CD14-positive monocyte (primary cell): ENCODE measurements around the gene ZCCHC4. TPM values are rescaled to one million over a fixed set of nuclear protein-coding genes. Genes with fewer than 3 reads are reported as not detected.

Experiments
- DNase-seq, 3 donors: peaks; one replicate each; pipeline ENCODE4 v3.0.0-alpha.2; 2011 to 2022
- H2AFZ ChIP-seq: 2 replicates; pipeline ENCODE4 v1.6.0; 2012; ENCODE audit warnings: mild to moderate bottlenecking, low read depth, low read length, inconsistent platforms; ENCODE audit not compliant: insufficient read depth, poor library complexity, severe bottlenecking
- H3K27ac ChIP-seq, 2 donors: 1 replicate in 1 of 2; 2 replicates in 1 of 2; pipeline ENCODE4 v1.5.1; 2012 to 2013; ENCODE audit warnings: low read length in 2 of 2, control low read depth in 1 of 2, inconsistent platforms in 1 of 2, low read depth in 1 of 2, mild to moderate bottlenecking in 1 of 2
- H3K27me3 ChIP-seq, 2 donors: one replicate each; pipeline versions ENCODE4 v1.6.0 to v1.6.1; 2011 to 2013; ENCODE audit warnings: low read length in 2 of 2; ENCODE audit not compliant: control insufficient read depth in 2 of 2, insufficient read depth in 2 of 2
- H3K36me3 ChIP-seq, 2 donors: replicated peaks in 1 of 2; 1 replicate in 1 of 2; 2 replicates in 1 of 2; pipeline versions ENCODE4 v1.5.1 to v1.6.1; 2012 to 2013; ENCODE audit warnings: low read length in 2 of 2, control low read depth in 1 of 2, inconsistent platforms in 1 of 2, mild to moderate bottlenecking in 1 of 2; ENCODE audit not compliant: insufficient read depth in 2 of 2, control insufficient read depth in 1 of 2
- H3K4me1 ChIP-seq, 2 donors: 1 replicate in 1 of 2; 2 replicates in 1 of 2; pipeline versions ENCODE4 v1.5.1 to v1.6.1; 2012 to 2013; ENCODE audit warnings: low read length in 2 of 2, control low read depth in 1 of 2, inconsistent platforms in 1 of 2, mild to moderate bottlenecking in 1 of 2, moderate library complexity in 1 of 2; ENCODE audit not compliant: insufficient read depth in 2 of 2, control insufficient read depth in 1 of 2
- H3K4me2 ChIP-seq: replicated peaks from 2 replicates; pipeline ENCODE3; 2012; ENCODE audit warnings: low read length, moderate library complexity, mild to moderate bottlenecking; ENCODE audit not compliant: poor library complexity, severe bottlenecking; ENCODE audit errors: extremely low read depth
- H3K4me3 ChIP-seq, 3 experiments: fragments of 200-600 bp in 1 of 3; sonication (generic) in 1 of 3; replicated peaks in 1 of 3; 1 replicate in 2 of 3; 2 replicates in 1 of 3; pipeline ENCODE4 v1.5.1; 2011 to 2013; ENCODE audit warnings: low read length in 3 of 3, mild to moderate bottlenecking in 3 of 3, control low read depth in 2 of 3, low read depth in 2 of 3, inconsistent platforms in 1 of 3, moderate library complexity in 1 of 3
- H3K79me2 ChIP-seq: 2 replicates; pipeline ENCODE4 v1.6.0; 2012; ENCODE audit warnings: mild to moderate bottlenecking, control low read depth, inconsistent platforms, low read length, moderate library complexity; ENCODE audit not compliant: insufficient read depth
- H3K9ac ChIP-seq: 2 replicates; pipeline ENCODE4 v1.6.0; 2017; ENCODE audit warnings: low read length, mild to moderate bottlenecking; ENCODE audit not compliant: insufficient read depth, poor library complexity, severe bottlenecking
- H3K9me3 ChIP-seq, 2 donors: replicated peaks in 1 of 2; 1 replicate in 1 of 2; 2 replicates in 1 of 2; pipeline versions ENCODE4 v1.5.1 to v1.6.1; 2012 to 2013; ENCODE audit warnings: low read length in 2 of 2, control low read depth in 1 of 2; ENCODE audit not compliant: control insufficient read depth in 1 of 2, insufficient read depth in 1 of 2
- H4K20me1 ChIP-seq: 2 replicates; pipeline ENCODE4 v1.6.0; 2012; ENCODE audit warnings: mild to moderate bottlenecking, low read length, control low read depth, moderate library complexity; ENCODE audit not compliant: insufficient read depth
- H3K27ac Mint-ChIP-seq, 7 donors: one replicate each; pipeline ENCODE4 v1.8.0; 2020; ENCODE audit warnings: mild to moderate bottlenecking in 7 of 7, mixed read lengths in 7 of 7, moderate library complexity in 6 of 7, inconsistent platforms in 2 of 7
- H3K27me3 Mint-ChIP-seq, 3 donors: one replicate each; pipeline ENCODE4 v1.8.0; 2021 to 2022; ENCODE audit warnings: low read depth in 3 of 3, mild to moderate bottlenecking in 3 of 3, mixed read lengths in 3 of 3, moderate library complexity in 3 of 3, inconsistent platforms in 1 of 3
- H3K36me3 Mint-ChIP-seq, 2 donors: one replicate each; pipeline ENCODE4 v1.8.0; 2020; ENCODE audit warnings: mixed read lengths in 2 of 2, inconsistent platforms in 1 of 2, mild to moderate bottlenecking in 1 of 2
- H3K4me1 Mint-ChIP-seq: one replicate; pipeline ENCODE4 v1.8.0; 2020; ENCODE audit warnings: mild to moderate bottlenecking, mixed read lengths
- H3K4me3 Mint-ChIP-seq, 2 donors: one replicate each; pipeline ENCODE4 v1.8.0; 2020; ENCODE audit warnings: mild to moderate bottlenecking in 2 of 2, mixed read lengths in 2 of 2, moderate library complexity in 1 of 2
- H3K9me3 Mint-ChIP-seq, 7 donors: one replicate each; pipeline ENCODE4 v1.8.0; 2020 to 2022; ENCODE audit warnings: mixed read lengths in 7 of 7, mild to moderate bottlenecking in 6 of 7, moderate library complexity in 6 of 7, inconsistent platforms in 2 of 7
- WGBS: methylation state at CpG from one replicate; pipeline ENCODE4 v1.1.5; 2013; ENCODE audit warnings: missing lambda C conversion rate; ENCODE audit not compliant: insufficient coverage; 5-methylcytosine and 5-hydroxymethylcytosine counted together
- intact Hi-C, 2 donors: fragments of 100-400 bp; cut with micrococcal nuclease; formaldehyde crosslinking; loops; one replicate each; pipeline versions ENCODE4 v1.15.0 to v1.15.1; 2023
- polyA plus RNA-seq, 3 donors: library from polyadenylated mRNA; depleted of rRNA in 1 of 3; unstranded in 2 of 3; stranded (reverse) in 1 of 3; fragments of 300-500 nt in 2 of 3; fragments of >200 nt in 1 of 3; fragmentation: Illumina TruSeq in 2 of 3; gene quantifications; 1 replicate in 2 of 3; 2 replicates in 1 of 3; pipeline ENCODE4 v1.2.3, GENCODE V29; 2012 to 2021
- TF ChIP-seq, protein P1 (sequence below): fragments of 200-600 bp; IDR thresholded peaks from one replicate; pipeline ENCODE4 v1.8.0; 2022; ENCODE audit warnings: antibody characterized with exemption, mild to moderate bottlenecking

The ZCCHC4 gene
- polyA plus RNA-seq, 3 donors, result 1.6 to 3.5 (median 3.4) TPM

DNA sequence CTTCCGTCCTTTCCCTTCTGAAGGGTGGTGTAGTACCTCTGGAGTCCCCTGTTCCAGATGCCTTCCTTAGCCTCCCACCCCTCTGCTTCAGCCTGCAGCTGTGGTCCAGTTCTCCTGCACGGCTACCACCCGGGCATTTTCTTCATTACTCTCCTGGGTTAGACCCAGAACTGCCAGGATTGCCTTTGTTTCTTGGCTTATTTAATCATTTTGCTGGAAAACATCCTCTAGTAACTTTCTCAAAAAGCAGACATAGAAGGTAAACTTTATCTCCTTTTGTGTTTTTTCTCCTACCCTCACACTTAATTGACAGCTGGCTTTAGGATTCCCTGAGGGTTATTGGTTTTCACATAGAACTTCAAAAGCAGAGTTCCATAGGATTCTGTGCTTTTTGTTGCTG is 84.7 kb downstream of the ZCCHC4 start:
- H3K4me1 ChIP-seq, result no peaks in the 10 kb centered on the region
- Mint-ChIP-seq H3K4me1 (no peaks in the 10 kb centered on the region), H3K27ac (peak overlapping the region in 2 of 7 donors; percentile 21 to 38), H3K9me3 (peaks cover 0 to 8% (median 3%) of the 10 kb centered on the region in 7 donors), H3K4me3 (no peak overlapping the region), H3K36me3 (peaks cover 82 to 92% of the 10 kb centered on the region in 2 donors), H3K27me3 (peaks cover 0 to 2% (median 1%) of the 10 kb centered on the region in 3 donors)
- no peak overlapping the region for H3K9ac ChIP-seq
- H4K20me1 ChIP-seq, result no peaks in the 10 kb centered on the region
- no peaks in the 10 kb centered on the region for H3K79me2 ChIP-seq
- TF ChIP-seq, protein P1, sequence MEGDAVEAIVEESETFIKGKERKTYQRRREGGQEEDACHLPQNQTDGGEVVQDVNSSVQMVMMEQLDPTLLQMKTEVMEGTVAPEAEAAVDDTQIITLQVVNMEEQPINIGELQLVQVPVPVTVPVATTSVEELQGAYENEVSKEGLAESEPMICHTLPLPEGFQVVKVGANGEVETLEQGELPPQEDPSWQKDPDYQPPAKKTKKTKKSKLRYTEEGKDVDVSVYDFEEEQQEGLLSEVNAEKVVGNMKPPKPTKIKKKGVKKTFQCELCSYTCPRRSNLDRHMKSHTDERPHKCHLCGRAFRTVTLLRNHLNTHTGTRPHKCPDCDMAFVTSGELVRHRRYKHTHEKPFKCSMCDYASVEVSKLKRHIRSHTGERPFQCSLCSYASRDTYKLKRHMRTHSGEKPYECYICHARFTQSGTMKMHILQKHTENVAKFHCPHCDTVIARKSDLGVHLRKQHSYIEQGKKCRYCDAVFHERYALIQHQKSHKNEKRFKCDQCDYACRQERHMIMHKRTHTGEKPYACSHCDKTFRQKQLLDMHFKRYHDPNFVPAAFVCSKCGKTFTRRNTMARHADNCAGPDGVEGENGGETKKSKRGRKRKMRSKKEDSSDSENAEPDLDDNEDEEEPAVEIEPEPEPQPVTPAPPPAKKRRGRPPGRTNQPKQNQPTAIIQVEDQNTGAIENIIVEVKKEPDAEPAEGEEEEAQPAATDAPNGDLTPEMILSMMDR, result no peak
- H3K4me2 ChIP-seq, result no peak overlapping the region
- H3K27me3 ChIP-seq, result no peaks in the 10 kb centered on the region
- DNase-seq, result no peak
- H3K9me3 ChIP-seq, result peaks cover 3 to 4% of the 10 kb centered on the region in 2 donors
- no peak overlapping the region for H3K27ac ChIP-seq
- no peak overlapping the region for H2AFZ ChIP-seq
- H3K4me3 ChIP-seq, result no peak overlapping the region
- intact Hi-C loops, result no loop called here
- WGBS, result 95% methylated on average over 2 of the region's 3 CpGs
- peaks cover 84 to 98% of the 10 kb centered on the region in 2 donors for H3K36me3 ChIP-seq

DNA sequence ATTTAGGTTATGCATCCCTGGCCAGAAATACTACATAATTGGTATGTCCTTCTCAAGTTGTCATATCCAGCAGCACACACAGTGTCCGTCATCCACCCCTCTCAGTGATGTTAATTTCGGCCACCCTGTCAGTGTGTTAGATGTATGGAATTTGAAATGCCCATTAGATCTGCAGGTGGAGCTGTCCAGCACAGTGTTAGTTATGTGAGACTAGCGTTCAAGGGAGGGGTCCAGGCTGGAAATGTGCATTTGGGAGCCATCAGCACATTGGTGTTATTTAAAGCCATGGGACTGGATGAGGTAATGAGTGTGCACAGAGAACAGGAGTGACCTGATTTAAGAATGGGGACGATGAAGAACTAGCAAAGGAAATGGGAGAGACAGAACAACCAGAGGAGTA is 86.9 kb downstream of the ZCCHC4 start:
- Mint-ChIP-seq H3K27ac (no peak overlapping the region), H3K9me3 (peaks cover 0 to 8% (median 3%) of the 10 kb centered on the region in 7 donors), H3K4me3 (no peak overlapping the region), H3K4me1 (no peaks in the 10 kb centered on the region), H3K27me3 (peaks cover 0 to 1% (median 0%) of the 10 kb centered on the region in 3 donors), H3K36me3 (peaks cover 87 to 90% of the 10 kb centered on the region in 2 donors)
- Histone ChIP-seq H3K27me3 (no peaks in the 10 kb centered on the region), H3K4me2 (no peak overlapping the region), H3K4me3 (no peak overlapping the region), H3K36me3 (peaks cover 85 to 96% of the 10 kb centered on the region in 2 donors), H3K79me2 (no peaks in the 10 kb centered on the region), H3K4me1 (no peaks in the 10 kb centered on the region), H2AFZ (no peak overlapping the region), H3K9ac (no peak overlapping the region), H3K9me3 (peaks cover 3 to 4% of the 10 kb centered on the region in 2 donors), H3K27ac (no peak overlapping the region), H4K20me1 (no peaks in the 10 kb centered on the region)
- WGBS, result 94% methylated on average over 3 of the region's 4 CpGs
- no peak for DNase-seq
- intact Hi-C loops, result no loop called here
- TF ChIP-seq, protein P1, result no peak
